ENCODE measurements around the gene TCF4.

- TF ChIP-seq, protein P1, sequence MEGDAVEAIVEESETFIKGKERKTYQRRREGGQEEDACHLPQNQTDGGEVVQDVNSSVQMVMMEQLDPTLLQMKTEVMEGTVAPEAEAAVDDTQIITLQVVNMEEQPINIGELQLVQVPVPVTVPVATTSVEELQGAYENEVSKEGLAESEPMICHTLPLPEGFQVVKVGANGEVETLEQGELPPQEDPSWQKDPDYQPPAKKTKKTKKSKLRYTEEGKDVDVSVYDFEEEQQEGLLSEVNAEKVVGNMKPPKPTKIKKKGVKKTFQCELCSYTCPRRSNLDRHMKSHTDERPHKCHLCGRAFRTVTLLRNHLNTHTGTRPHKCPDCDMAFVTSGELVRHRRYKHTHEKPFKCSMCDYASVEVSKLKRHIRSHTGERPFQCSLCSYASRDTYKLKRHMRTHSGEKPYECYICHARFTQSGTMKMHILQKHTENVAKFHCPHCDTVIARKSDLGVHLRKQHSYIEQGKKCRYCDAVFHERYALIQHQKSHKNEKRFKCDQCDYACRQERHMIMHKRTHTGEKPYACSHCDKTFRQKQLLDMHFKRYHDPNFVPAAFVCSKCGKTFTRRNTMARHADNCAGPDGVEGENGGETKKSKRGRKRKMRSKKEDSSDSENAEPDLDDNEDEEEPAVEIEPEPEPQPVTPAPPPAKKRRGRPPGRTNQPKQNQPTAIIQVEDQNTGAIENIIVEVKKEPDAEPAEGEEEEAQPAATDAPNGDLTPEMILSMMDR (IDR thresholded peaks at IDR 0.05): no peak
- TF ChIP-seq POLR2A (IDR thresholded peaks at IDR 0.05): no peak
- no peak for TF ChIP-seq POLR2AphosphoS5 (IDR thresholded peaks at IDR 0.05)
- no peak for TF ChIP-seq EP300 (IDR thresholded peaks at IDR 0.05)
Observed at GRCh38 chr18:55539240-55539639, 48.8 kb downstream of the TCF4 start.

Measured in sigmoid colon (tissue), 4 donors.